HG02943 (cell line): ENCODE results near the gene TSPO2.
A peak's percentile ranks its signal among the peaks of the same experiment; 100 is the strongest.

Experiments used
- ATAC-seq: cut with Tn5 transposase; IDR thresholded peaks from one replicate; pipeline ENCODE4 v1.9.1; 2021; ENCODE audit warnings: mild to moderate bottlenecking, low read depth, moderate library complexity; ENCODE audit not compliant: unreplicated experiment

The TSPO2 gene

GRCh38 chr6:41025966-41026530, 16.2 kb upstream of the TSPO2 start:
- ATAC-seq = no peak

- ATAC-seq = no peak
Observed at GRCh38 chr6:41027241-41027640, 15.0 kb upstream of the TSPO2 start.

- peak; percentile 74 for ATAC-seq
Observed at GRCh38 chr6:41027799-41028560, 14.3 kb upstream of the TSPO2 start.

GRCh38 chr6:41028561-41029412, 13.5 kb upstream of the TSPO2 start:
- ATAC-seq = peak; percentile 34

- ATAC-seq = no peak
Observed at GRCh38 chr6:41032830-41033229, 9.4 kb upstream of the TSPO2 start.

- no peak for ATAC-seq
Observed at GRCh38 chr6:41033776-41034175, 8.5 kb upstream of the TSPO2 start.

GRCh38 chr6:41036186-41036585, 6.1 kb upstream of the TSPO2 start:
- ATAC-seq = no peak

- ATAC-seq = no peak
Observed at GRCh38 chr6:41036601-41037000, 5.7 kb upstream of the TSPO2 start.

- ATAC-seq = no peak
Observed at GRCh38 chr6:41037107-41037900, 5.0 kb upstream of the TSPO2 start.

GRCh38 chr6:41038205-41038604, 4.1 kb upstream of the TSPO2 start:
- no peak for ATAC-seq

GRCh38 chr6:41039060-41039998, 2.9 kb upstream of the TSPO2 start, which contains the start of gene UNC5CL:
TSS of gene UNC5CL (minus strand) at chr6:41039221. CDS start at chr6:41035074, 4,147 bp downstream.
- no peak for ATAC-seq

- ATAC-seq = peak; percentile 53
Observed at GRCh38 chr6:41040101-41040939, 1.9 kb upstream of the TSPO2 start.

GRCh38 chr6:41040940-41041536, 1.2 kb upstream of the TSPO2 start:
- no peak for ATAC-seq

- no peak for ATAC-seq
Observed at GRCh38 chr6:41043151-41043550, 884 bp downstream of the TSPO2 start.

GRCh38 chr6:41045664-41046063, 3.4 kb downstream of the TSPO2 start:
- ATAC-seq = no peak

- ATAC-seq = no peak
Observed at GRCh38 chr6:41046084-41046483, 3.8 kb downstream of the TSPO2 start.

- ATAC-seq = no peak
Observed at GRCh38 chr6:41047306-41047705, 5.0 kb downstream of the TSPO2 start.
